HG03196 (cell line): ENCODE data around the gene CHCHD10.
A peak's percentile ranks its signal among the peaks of the same experiment; 100 is the strongest.

ENCODE experiments used
- ATAC-seq: cut with Tn5 transposase; IDR thresholded peaks from one replicate; pipeline ENCODE4 v1.9.1; 2021; ENCODE audit not compliant: unreplicated experiment

Gene CHCHD10

DNA sequence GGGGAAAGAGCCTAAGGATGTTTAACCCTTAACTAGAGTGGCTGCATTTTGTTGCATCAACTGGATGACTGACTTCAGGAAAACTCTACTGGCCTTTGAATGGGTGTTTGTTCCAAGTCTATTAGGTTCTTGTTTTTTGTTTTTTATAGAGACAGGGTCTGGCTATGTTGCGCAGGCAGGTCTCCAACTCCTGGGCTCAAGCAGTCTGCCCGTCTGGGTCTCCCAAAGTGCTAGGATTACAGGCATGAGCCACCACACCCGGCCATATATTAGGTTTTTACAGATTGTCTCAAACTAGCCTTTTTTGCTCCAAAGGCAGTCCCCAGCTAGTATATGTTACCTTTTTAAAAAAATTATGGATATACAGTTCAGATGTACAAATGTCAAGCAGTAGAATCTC is 20.1 kb upstream of the CHCHD10 start:
- no peak for ATAC-seq

- ATAC-seq, result peak; percentile 23
Observed at GRCh38 chr22:23787600-23787896, 19.8 kb upstream of the CHCHD10 start.

- ATAC-seq, result peak; percentile 64
Observed at GRCh38 chr22:23786752-23787599, 19.2 kb upstream of the CHCHD10 start, which contains the start of gene SMARCB1. Gene SMARCB1 (plus strand): TSS chr22:23786966. CDS start chr22:23787170, 204 bp downstream.

DNA sequence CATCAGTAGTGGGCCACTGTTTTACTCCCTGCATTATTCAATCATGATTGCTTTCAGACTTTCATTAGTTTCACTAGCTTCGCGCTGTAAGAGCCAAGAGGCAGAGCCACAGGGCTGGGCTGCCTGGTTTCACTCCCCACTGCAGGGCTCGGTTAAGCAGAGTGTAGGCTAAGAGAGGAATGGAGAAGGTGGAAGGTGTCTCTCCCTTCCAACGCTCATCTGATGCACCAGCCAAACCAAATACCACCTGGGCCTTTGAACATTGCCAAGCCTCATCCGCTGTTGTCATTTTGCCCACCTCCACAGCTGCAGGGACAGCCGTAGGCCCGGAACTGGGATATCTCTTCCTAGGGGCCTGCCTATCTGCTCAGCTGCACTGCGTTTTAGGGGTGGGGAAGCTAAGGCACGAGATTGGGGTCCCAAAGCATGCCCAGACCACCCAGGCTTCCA is 18.5 kb upstream of the CHCHD10 start:
- no peak for ATAC-seq

DNA sequence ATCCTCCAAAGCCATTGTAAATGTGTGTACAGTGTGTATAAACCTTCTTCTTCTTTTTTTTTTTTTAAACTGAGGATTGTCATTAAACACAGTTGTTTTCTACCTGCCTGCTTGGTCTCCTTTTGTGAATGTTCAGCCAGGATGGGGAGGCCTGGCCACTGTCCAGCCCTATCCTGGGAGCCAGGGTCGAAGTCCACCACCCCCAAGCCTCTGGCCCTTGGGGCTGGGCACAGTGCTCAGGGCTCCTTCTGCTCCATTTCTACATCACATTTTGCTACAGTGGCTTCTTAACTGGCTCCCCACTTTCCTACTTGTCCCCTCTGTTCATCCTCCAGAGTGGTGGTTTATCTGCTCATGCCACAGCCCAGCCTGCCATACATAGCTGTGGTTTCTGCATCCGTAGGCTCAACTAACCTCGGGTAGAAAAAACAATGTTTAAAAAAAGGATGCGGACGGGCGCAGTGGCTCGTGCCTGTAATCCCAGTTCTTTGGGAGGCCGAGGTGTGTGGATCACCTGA is 16.5 kb upstream of the CHCHD10 start:
- no peak for ATAC-seq

- ATAC-seq, result no peak
Observed at GRCh38 chr22:23783265-23784150, 15.7 kb upstream of the CHCHD10 start.

DNA sequence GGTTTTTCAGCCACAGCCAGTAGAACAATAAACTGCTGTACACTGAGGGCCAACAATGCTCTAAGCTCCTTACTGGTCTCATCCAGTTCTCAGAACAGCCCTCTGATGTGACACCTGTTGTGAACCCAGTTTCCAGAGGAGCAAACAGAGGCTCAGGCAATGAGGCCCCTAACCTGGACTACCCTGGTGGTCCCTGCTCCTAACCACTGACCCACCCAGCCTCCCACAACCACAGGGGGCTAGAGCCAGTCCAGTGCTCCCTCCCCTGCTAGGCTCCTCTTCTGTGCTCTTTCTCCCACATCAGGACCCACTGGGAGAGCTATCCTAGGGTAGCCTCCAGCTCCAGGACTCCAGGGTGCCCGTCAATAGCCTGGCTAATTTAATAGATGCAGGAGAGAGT is 14.9 kb upstream of the CHCHD10 start:
- ATAC-seq, result no peak

- ATAC-seq, result no peak
Observed at GRCh38 chr22:23782252-23782651, 14.5 kb upstream of the CHCHD10 start.

DNA sequence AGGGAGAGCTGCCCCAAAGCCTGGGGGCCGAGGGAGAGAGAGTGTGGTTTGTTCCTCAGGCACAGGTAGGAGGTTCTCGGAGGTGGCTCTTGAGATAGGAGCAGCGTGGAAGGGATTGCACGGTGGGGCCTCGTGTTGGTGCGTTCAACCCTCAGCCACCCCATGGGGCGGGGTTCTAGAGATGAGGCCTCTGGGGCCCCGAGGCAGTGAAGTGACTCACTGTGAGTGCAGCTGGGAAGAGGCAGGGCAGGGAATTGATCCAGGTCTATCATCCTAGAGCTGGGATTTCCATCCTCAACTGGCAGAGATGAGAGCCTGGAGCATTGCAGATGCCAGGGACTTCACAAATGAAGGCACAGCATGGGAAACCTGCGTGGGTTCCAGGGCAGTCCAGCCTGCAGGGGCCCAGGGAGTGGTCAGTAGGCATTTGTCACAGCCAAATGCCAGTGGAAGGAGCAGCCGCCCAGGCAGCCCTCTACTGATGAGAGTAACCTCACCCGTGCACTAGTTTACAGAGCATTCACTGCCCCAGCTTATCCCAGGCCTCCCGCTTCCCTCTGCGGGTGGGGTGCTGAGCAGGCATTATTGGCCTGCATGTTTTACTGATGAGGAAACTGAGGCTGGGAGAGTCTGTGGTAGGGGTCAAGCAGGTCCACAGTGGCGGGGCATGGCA is 13.9 kb upstream of the CHCHD10 start:
- ATAC-seq, result no peak

GRCh38 chr22:23781065-23781464 is 13.3 kb upstream of the CHCHD10 start:
- ATAC-seq, result no peak

DNA sequence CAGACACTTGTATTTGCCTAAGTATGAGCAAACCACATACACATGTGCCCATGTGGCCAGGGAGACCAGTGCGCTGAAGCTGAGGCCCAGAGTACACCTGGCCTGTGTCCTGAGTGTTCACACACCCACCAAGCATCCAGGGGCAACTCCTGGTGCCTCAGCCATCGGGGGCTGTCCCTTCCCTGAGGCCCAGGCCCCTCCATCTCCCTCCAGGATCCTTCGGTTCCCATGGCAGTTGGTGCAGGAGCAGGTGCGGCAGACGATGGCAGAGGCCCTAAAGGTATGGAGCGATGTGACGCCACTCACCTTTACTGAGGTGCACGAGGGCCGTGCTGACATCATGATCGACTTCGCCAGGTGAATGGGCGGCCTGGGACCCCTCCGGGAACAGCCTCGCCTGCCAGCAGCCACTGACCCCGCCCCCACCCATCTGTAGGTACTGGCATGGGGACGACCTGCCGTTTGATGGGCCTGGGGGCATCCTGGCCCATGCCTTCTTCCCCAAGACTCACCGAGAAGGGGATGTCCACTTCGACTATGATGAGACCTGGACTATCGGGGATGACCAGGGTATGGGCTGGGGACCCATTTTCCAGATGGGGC is 12.5 kb upstream of the CHCHD10 start:
- no peak for ATAC-seq

DNA sequence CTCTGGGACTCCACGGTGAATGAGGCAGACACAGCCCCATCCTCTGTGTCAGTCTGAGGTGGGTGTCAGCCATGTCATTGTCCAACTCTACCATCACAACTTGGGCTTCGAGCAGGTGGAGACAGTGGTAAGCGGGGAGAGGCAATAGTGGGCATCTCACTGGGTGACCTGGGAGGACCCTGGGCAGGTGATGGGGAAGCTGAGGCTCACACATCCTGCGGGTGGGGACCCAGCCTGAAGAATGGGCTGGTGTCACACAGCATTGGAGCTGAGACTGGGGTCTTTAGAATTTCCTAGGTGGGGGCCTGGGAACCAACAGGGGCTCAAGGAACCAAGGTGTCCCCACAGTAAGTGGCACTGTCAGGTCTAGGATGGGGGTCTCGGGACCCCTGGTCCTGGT is 12.0 kb upstream of the CHCHD10 start:
- ATAC-seq, result no peak

GRCh38 chr22:23779083-23779482 is 11.3 kb upstream of the CHCHD10 start:
- no peak for ATAC-seq

GRCh38 chr22:23778577-23778900 is 10.8 kb upstream of the CHCHD10 start:
- no peak for ATAC-seq

- no peak for ATAC-seq
Observed at GRCh38 chr22:23777776-23778576, 10.2 kb upstream of the CHCHD10 start.

- ATAC-seq, result no peak
Observed at GRCh38 chr22:23775779-23776375, 8.1 kb upstream of the CHCHD10 start.

GRCh38 chr22:23774922-23775436 is 7.2 kb upstream of the CHCHD10 start:
- ATAC-seq, result no peak

GRCh38 chr22:23774114-23774921 is 6.5 kb upstream of the CHCHD10 start:
- no peak for ATAC-seq
